Stimulated activated CD4-positive, alpha-beta T cell treated with anti-CD3 and anti-CD28 coated beads, Interleukin-1b, Interleukin-23, amount 100 ng/mL, for 1 hour (primary cell): ENCODE data around the gene PLD1.
"Not testable (repeated sequence)": the region's sequence is repeated elsewhere in the genome, so short reads cannot be mapped to it uniquely, and the experiment has no call there.

ENCODE experiments used
- DNase-seq, 2 donors: peaks; one replicate each; pipeline ENCODE4 v3.0.0-alpha.2; 2020; ENCODE audit warnings: low read depth in 2 of 2

The PLD1 gene, protein sequence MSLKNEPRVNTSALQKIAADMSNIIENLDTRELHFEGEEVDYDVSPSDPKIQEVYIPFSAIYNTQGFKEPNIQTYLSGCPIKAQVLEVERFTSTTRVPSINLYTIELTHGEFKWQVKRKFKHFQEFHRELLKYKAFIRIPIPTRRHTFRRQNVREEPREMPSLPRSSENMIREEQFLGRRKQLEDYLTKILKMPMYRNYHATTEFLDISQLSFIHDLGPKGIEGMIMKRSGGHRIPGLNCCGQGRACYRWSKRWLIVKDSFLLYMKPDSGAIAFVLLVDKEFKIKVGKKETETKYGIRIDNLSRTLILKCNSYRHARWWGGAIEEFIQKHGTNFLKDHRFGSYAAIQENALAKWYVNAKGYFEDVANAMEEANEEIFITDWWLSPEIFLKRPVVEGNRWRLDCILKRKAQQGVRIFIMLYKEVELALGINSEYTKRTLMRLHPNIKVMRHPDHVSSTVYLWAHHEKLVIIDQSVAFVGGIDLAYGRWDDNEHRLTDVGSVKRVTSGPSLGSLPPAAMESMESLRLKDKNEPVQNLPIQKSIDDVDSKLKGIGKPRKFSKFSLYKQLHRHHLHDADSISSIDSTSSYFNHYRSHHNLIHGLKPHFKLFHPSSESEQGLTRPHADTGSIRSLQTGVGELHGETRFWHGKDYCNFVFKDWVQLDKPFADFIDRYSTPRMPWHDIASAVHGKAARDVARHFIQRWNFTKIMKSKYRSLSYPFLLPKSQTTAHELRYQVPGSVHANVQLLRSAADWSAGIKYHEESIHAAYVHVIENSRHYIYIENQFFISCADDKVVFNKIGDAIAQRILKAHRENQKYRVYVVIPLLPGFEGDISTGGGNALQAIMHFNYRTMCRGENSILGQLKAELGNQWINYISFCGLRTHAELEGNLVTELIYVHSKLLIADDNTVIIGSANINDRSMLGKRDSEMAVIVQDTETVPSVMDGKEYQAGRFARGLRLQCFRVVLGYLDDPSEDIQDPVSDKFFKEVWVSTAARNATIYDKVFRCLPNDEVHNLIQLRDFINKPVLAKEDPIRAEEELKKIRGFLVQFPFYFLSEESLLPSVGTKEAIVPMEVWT

GRCh38 chr3:171809861-171810628 lies at the start of gene PLD1:
Gene PLD1, minus strand, starts transcription at chr3:171810483. Its CDS starts 72,432 bp downstream, at chr3:171738051.
- DNase-seq, result no peak

DNA sequence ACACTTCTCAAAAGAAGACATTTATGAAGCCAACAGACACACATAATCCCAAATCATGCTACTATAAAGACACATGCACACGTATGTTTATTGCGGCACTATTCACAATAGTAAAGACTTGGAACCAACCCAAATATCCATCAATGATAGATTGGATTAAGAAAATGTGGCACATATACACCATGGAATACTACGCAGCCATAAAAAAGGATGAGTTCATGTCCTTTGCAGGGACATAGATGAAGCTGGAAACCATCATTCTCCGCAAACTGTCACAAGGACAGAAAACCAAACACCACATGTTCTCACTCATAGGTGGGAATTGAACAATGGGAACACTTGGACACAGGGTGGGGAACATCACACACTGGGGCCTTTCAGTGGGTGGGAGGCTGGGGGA lies 48.5 kb upstream of the PLD1 start:
- not testable (repeated sequence) for DNase-seq

- DNase-seq, result no peak
These were observed 44.5 kb upstream of the PLD1 start for GRCh38 chr3:171854649-171855305.

- DNase-seq, result no peak
These were observed 41.4 kb upstream of the PLD1 start for GRCh38 chr3:171851660-171852058.

- DNase-seq, result no peak
These were observed 40.8 kb upstream of the PLD1 start for GRCh38 chr3:171850960-171851659.

- no peak for DNase-seq
These were observed 40.2 kb upstream of the PLD1 start for GRCh38 chr3:171850320-171850959.

DNA sequence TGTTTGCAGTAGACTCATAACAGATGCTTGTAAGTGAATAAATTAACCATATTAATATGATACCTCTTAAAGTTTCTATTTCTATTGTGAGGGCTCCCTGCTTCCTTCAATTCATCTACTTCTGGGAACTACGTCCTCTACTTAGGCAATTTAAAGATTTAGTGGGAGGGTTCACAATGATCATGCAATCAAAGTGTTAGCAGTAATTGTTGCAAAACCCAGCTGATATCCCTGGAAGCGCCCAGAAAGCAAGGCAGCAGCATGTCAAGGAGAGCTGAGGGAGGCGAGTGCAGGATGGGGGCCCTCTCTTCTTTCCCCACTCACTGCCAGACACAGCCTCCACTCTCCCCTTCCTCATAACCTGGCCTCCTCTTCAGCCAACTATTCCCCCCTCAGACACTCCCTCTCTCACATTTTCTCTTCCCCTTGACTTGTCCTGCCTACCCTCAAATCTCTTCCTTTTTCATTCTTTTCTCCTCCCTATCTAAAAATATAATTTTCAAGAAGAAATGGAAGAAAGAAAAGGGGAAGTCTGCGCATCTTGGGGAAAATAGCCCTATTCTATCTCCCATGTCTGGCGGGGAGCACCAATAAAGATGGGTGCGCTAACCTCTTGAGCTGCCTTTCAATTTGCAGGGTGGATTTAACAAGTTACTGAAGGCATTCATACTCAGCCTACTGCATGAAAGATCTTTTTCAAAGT lies 39.5 kb upstream of the PLD1 start:
- no peak for DNase-seq

DNA sequence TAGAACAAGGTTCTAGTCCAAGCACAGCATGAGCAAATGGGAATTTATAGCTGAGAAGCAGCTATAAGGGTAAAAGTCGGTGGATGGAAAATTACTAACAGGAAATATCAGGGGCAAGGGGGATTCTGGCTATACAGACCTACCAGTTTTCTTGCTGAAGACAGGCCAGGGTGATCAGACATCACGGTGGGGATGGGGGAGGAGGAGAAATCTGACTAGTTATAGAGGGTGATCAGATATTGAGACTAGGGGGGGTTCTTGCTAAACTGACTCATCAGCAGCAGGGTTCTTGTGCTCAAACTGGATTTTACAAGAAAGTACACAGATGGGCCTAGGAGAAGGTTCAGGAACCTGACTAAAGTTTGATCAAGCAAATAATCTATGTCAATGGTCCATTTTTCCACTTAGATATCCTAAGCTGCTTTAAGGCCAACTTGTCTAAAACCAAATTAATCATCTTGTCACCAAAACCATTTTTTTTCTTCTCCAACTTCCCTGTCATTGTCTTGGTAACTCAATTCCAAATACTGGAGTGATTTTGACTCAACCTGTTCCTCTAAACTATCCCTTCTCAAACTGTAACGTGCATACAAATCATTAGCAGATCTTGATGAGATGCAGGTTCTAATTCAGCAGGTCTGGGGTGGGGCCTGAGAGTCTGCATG lies 37.4 kb upstream of the PLD1 start:
- no peak for DNase-seq

GRCh38 chr3:171847133-171847532 lies 36.9 kb upstream of the PLD1 start:
- DNase-seq, result no peak

- DNase-seq, result no peak
These were observed 36.3 kb upstream of the PLD1 start for GRCh38 chr3:171846597-171846996.

- no peak for DNase-seq
These were observed 35.4 kb upstream of the PLD1 start for GRCh38 chr3:171845481-171846284.

DNA sequence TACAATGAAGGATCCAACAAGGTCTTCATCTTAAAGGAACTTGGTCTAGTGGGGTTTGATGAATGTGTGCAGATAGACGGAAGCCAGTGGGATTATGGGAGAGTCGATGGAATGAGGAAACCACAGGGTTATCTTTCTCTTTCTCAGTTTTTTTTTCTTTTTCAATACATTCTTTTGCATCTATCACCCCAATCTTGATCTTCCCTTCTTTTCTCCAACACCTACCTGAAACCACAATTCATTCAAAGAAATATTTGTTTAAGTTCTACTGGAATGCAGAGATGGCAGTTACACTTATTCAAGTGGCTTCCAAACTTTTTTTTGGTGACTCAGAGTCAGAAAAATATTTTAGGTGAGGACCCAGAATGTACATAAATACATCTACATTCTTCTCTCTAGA lies 34.6 kb upstream of the PLD1 start:
- DNase-seq, result no peak

- no peak for DNase-seq
These were observed 32.7 kb upstream of the PLD1 start, which contains the start of gene TMEM212 for GRCh38 chr3:171842864-171843518. Gene TMEM212, plus strand, starts transcription at chr3:171843349. Its CDS starts 35 bp downstream, at chr3:171843384.

DNA sequence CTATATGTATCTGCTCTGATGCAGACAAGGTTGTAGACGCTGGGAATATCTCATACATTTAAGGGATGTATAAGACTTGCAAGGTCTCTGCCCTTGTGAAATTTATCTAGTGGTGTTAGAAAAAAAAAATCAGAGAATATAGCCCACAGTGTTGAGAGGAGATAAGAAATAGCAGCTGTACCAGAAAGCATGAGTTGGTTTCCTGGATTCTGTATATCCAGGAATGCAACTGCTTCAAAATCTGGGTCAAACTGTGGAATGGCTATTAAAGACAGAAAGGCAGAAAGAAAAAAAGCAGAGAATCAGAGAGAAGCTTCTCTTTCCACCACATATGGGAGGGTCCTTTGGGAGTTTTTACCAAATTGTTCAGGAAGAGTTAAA lies 31.3 kb upstream of the PLD1 start:
- DNase-seq, result no peak

DNA sequence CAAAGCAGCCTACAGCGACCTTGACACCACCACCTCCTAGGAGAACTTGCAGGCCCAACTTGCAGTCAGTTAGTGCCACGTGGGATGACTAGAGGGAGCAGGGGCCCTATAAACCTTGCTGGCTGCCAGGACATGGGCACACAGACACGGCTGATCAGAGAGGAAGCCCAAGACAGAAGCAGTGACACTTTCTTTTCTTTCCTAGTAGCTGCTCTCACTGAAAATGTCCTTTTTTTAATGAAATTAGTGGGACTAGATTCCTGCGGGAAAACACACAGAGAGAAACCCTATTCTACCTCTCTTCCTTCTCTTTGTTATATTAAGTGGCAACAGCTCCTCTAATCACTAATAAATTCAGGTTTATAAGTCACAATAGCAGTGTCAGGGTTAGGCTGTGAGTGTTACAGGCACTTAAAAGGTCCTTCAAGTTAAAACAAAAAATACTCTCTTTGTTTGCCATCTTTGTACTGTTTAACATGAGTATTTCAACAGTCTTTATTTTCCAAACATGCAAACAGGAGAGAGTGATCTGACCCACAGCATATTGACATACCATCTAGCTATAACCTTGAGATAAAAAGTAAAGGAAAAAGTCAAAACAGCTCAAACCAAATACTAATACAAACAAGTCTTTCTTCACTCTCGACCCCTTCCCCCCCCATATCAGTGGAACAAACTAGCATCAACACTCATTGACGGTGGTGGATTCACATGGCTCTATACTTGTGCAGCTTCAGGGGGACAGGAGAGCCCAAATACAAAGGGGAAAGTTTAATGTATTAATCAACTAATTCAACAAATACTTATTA lies 30.7 kb upstream of the PLD1 start:
- no peak for DNase-seq

DNA sequence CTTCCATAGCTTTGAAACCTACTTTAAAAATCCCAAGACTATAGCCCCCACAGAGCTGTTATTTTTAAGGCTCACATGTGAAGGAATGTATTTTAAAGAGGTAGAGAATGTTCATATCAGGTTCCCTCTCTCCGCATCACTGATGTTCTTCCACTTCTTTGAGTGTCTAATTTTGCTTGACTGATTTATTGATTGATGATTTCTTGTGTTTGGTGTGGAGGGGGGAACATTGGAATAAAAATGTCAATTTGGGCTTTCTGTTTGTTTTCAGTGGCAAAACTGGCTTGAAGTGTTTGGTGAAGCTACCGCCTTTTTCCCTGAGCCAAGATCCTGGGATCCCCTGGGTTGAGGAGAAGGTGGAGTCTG lies 30.1 kb upstream of the PLD1 start:
- DNase-seq, result no peak

GRCh38 chr3:171839270-171839669 lies 29.0 kb upstream of the PLD1 start:
- DNase-seq, result no peak
